Liver (tissue), 9 donors: ENCODE data around the gene UBL4B. TPM values are rescaled to one million over a fixed set of nuclear protein-coding genes. Genes with fewer than 3 reads are reported as not detected.

Experiments used
- DNase-seq: peaks from one replicate; pipeline ENCODE4 v3.0.0-alpha.2; 2017; ENCODE audit warnings: low spot score
- H3K27ac ChIP-seq, 2 donors: one replicate each; pipeline ENCODE4 v1.7.0; 2013; ENCODE audit warnings: inconsistent platforms in 2 of 2, low read length in 2 of 2, control low read depth in 1 of 2, low read depth in 1 of 2, mild to moderate bottlenecking in 1 of 2
- H3K27me3 ChIP-seq, 4 donors: one replicate each; pipeline versions ENCODE4 v1.6.1 to v1.7.0; 2013; ENCODE audit warnings: low read length in 3 of 4, inconsistent platforms in 1 of 4, mild to moderate bottlenecking in 1 of 4, moderate library complexity in 1 of 4; ENCODE audit not compliant: control insufficient read depth in 4 of 4, insufficient read depth in 4 of 4
- H3K36me3 ChIP-seq, 4 donors: one replicate each; pipeline versions ENCODE4 v1.6.1 to v1.7.0; 2013; ENCODE audit warnings: low read length in 3 of 4, mild to moderate bottlenecking in 3 of 4, low read depth in 1 of 4, moderate library complexity in 1 of 4; ENCODE audit not compliant: control insufficient read depth in 4 of 4, insufficient read depth in 3 of 4
- H3K4me1 ChIP-seq, 4 donors: one replicate each; pipeline versions ENCODE4 v1.6.1 to v1.7.0; 2013; ENCODE audit warnings: low read length in 3 of 4, mild to moderate bottlenecking in 3 of 4, moderate library complexity in 1 of 4; ENCODE audit not compliant: control insufficient read depth in 4 of 4, insufficient read depth in 4 of 4
- H3K4me3 ChIP-seq, 3 donors: one replicate each; pipeline versions ENCODE4 v1.6.1 to v1.7.0; 2013; ENCODE audit warnings: low read length in 3 of 3, control low read depth in 1 of 3, low read depth in 1 of 3, mild to moderate bottlenecking in 1 of 3
- H3K9ac ChIP-seq, 2 donors: one replicate each; pipeline ENCODE4 v1.7.0; 2013; ENCODE audit warnings: low read length in 2 of 2, mild to moderate bottlenecking in 2 of 2, moderate library complexity in 2 of 2, control low read depth in 1 of 2, low read depth in 1 of 2
- H3K9me3 ChIP-seq, 4 donors: one replicate each; pipeline versions ENCODE4 v1.6.1 to v1.7.0; 2013; ENCODE audit warnings: low read length in 3 of 4; ENCODE audit not compliant: control insufficient read depth in 4 of 4
- ATF3 ChIP-seq: IDR thresholded peaks from 2 replicates; pipeline ENCODE4 v1.6.1; 2016; ENCODE audit warnings: antibody characterized with exemption
- EGR1 ChIP-seq, 2 donors: IDR thresholded peaks; 2 replicates each; pipeline ENCODE4 v1.6.1; 2016 to 2018; ENCODE audit warnings: antibody characterized with exemption in 2 of 2, low read depth in 2 of 2
- FOXA2 ChIP-seq: IDR thresholded peaks from 2 replicates; pipeline ENCODE4 v1.6.1; 2016; ENCODE audit warnings: antibody characterized with exemption
- GABPA ChIP-seq, 2 donors: IDR thresholded peaks in 1 of 2; conservative IDR thresholded peaks in 1 of 2; 2 replicates each; pipeline ENCODE4 v1.6.1; 2016; ENCODE audit warnings: antibody characterized with exemption in 2 of 2, mild to moderate bottlenecking in 1 of 2, moderate library complexity in 1 of 2
- HNF4A ChIP-seq, 2 donors: conservative IDR thresholded peaks; 2 replicates each; pipeline ENCODE4 v1.6.1; 2016; ENCODE audit warnings: antibody characterized with exemption in 2 of 2, mild to moderate bottlenecking in 2 of 2
- HNF4G ChIP-seq: IDR thresholded peaks from 2 replicates; pipeline ENCODE4 v1.6.1; 2016; ENCODE audit warnings: antibody characterized with exemption
- JUND ChIP-seq, 2 donors: IDR thresholded peaks; 2 replicates each; pipeline ENCODE4 v1.6.1; 2016; ENCODE audit warnings: antibody characterized with exemption in 2 of 2
- MAX ChIP-seq: IDR thresholded peaks from 2 replicates; pipeline ENCODE4 v1.6.1; 2016; ENCODE audit warnings: antibody characterized with exemption
- NR2F2 ChIP-seq: IDR thresholded peaks from 2 replicates; pipeline ENCODE4 v1.6.1; 2016; ENCODE audit warnings: antibody characterized with exemption
- RXRA ChIP-seq, 2 donors: IDR thresholded peaks; 2 replicates each; pipeline ENCODE4 v1.6.1; 2017 to 2018; ENCODE audit warnings: antibody characterized with exemption in 2 of 2, mild to moderate bottlenecking in 1 of 2
- TAF1 ChIP-seq: conservative IDR thresholded peaks from 2 replicates; pipeline ENCODE4 v1.6.1; 2016; ENCODE audit warnings: antibody characterized with exemption, mild to moderate bottlenecking
- YY1 ChIP-seq: IDR thresholded peaks from 2 replicates; pipeline ENCODE4 v1.6.1; 2016; ENCODE audit warnings: antibody characterized with exemption, mild to moderate bottlenecking
- WGBS: extraction: QIAGEN DNeasy Blood & Tissue Kit; methylation state at CpG from one replicate; pipeline ENCODE4 v1.1.7; 2013; 5-methylcytosine and 5-hydroxymethylcytosine counted together
- polyA plus RNA-seq, 2 donors: library from polyadenylated mRNA; stranded (reverse) in 1 of 2; unstranded in 1 of 2; fragments of 200-250 nt in 1 of 2; fragments of >200 nt in 1 of 2; fragmentation: Nextera tagmentation in 1 of 2; extraction: Ambion mirVana in 1 of 2; gene quantifications; one replicate each; pipeline versions ENCODE4 v1.2.1 to v1.2.3, GENCODE V29; 2013 to 2015
- total RNA-seq, 2 donors: library from RNA; depleted of rRNA; stranded (reverse); fragments of >200 nt; gene quantifications; one replicate each; pipeline ENCODE4 v1.2.3, GENCODE V29; 2014
- TF ChIP-seq, protein P1 (sequence below): fragments of 150-350 bp; IDR thresholded peaks from 2 replicates; pipeline ENCODE4 v1.5.1; 2017; ENCODE audit warnings: improper control_type of control experiment, low read depth, low read length; ENCODE audit not compliant: missing input control
- TF ChIP-seq, protein P2 (sequence below): IDR thresholded peaks from 2 replicates; pipeline ENCODE4 v1.6.1; 2016; ENCODE audit warnings: antibody characterized with exemption, mild to moderate bottlenecking
- TF ChIP-seq, protein P3 (sequence below): IDR thresholded peaks from 2 replicates; pipeline ENCODE4 v1.6.1; 2016; ENCODE audit warnings: antibody characterized with exemption
- donor health status: healthy.
- donor health status: healthy.
- donor health status: healthy.
- donor health status: healthy.
- donor health status: healthy.

UBL4B gene
- total and polyA plus RNA-seq, 4 donors = not detected

GRCh38 chr1:110118636-110119396 is 6.6 kb downstream of the UBL4B start:
- H3K9me3 ChIP-seq = peaks cover 0 to 9% (median 2%) of the 10 kb centered on the region in 4 donors
- H3K4me1 ChIP-seq = no peaks in the 10 kb centered on the region
- H3K9ac ChIP-seq = no peak overlapping the region
- H3K36me3 ChIP-seq = no peaks in the 10 kb centered on the region
- H3K4me3 ChIP-seq = no peak overlapping the region
- WGBS = 78% methylated on average over 7 of the region's 7 CpGs
- H3K27ac ChIP-seq = no peak overlapping the region
- TF ChIP-seq FOXA2 (no peak), RXRA (IDR thresholded peaks at IDR 0.05) (no peak), TAF1 (no peak), GABPA (IDR thresholded peaks at IDR 0.05 in 1 of 2, conservative IDR thresholded peaks at IDR 0.05 in 1 of 2) (no peak), ATF3 (no peak), NR2F2 (no peak)
- TF ChIP-seq, protein P1, sequence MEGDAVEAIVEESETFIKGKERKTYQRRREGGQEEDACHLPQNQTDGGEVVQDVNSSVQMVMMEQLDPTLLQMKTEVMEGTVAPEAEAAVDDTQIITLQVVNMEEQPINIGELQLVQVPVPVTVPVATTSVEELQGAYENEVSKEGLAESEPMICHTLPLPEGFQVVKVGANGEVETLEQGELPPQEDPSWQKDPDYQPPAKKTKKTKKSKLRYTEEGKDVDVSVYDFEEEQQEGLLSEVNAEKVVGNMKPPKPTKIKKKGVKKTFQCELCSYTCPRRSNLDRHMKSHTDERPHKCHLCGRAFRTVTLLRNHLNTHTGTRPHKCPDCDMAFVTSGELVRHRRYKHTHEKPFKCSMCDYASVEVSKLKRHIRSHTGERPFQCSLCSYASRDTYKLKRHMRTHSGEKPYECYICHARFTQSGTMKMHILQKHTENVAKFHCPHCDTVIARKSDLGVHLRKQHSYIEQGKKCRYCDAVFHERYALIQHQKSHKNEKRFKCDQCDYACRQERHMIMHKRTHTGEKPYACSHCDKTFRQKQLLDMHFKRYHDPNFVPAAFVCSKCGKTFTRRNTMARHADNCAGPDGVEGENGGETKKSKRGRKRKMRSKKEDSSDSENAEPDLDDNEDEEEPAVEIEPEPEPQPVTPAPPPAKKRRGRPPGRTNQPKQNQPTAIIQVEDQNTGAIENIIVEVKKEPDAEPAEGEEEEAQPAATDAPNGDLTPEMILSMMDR = no peak
- H3K27me3 ChIP-seq = peaks cover 0 to 4% (median 0%) of the 10 kb centered on the region in 4 donors
- DNase-seq = no peak

DNA sequence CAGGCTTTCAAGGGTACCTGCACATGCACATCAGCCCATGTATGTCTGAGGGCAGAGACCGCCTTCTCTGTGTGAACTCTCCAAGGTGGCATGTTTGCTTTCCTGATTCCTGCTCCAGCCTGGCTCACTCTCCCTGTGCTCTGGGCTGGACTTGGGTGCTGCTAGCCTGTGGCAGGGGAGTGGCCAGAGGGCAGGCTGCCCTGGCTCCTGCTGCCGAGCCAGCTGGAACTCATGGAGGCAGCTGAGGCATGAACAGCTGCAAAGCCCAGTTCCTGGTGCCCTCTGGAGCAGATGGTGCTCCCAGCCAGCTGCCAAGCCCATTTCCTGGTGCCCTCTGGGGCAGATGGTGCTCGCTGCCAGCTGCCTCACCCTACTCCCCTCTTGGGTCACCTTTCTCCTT is 7.6 kb downstream of the UBL4B start:
- H3K4me1 ChIP-seq = no peaks in the 10 kb centered on the region
- no peak overlapping the region for H3K27ac ChIP-seq
- H3K9ac ChIP-seq = no peak overlapping the region
- no peak for TF ChIP-seq HNF4A (conservative IDR thresholded peaks at IDR 0.05)
- no peak for TF ChIP-seq FOXA2
- no peak for TF ChIP-seq HNF4G
- H3K4me3 ChIP-seq = no peak overlapping the region
- no peaks in the 10 kb centered on the region for H3K36me3 ChIP-seq
- WGBS = 79% methylated on average over 3 of the region's 3 CpGs
- DNase-seq = no peak
- H3K9me3 ChIP-seq = peaks cover 0 to 10% (median 2%) of the 10 kb centered on the region in 4 donors
- peaks cover 0 to 4% (median 0%) of the 10 kb centered on the region in 4 donors for H3K27me3 ChIP-seq

DNA sequence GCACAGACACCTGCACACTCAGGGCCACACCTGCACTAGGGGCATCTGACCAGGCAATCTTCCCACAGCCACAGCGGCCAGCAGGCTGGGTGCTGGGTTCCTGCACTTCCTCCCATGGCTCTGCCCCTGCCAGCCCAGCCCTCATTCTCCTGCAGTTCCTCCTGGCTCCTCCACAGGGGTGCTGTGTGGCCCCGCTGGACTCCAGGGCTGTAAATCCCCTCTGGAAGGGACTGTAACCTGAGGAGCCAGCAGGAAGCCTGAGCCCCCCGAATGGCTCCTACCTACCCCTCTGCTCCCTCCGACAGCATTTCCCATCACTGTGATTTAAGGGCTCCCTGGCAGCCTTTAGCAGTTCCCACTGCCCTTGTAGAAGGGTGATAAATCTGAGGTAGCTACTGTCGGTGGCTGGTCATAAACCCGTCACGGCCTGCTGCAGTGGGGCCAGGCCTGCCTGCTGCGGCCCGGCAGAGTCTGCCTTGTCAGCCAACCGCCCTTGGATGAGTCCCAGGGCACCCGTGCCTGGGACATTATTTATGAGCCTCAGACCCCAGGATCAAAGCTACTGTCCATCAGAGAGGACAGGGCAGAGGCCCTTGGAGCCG is 8.8 kb downstream of the UBL4B start:
- Histone ChIP-seq H3K27me3 (peaks cover 0 to 4% (median 0%) of the 10 kb centered on the region in 4 donors), H3K4me1 (no peaks in the 10 kb centered on the region), H3K9ac (no peak overlapping the region), H3K36me3 (no peaks in the 10 kb centered on the region), H3K9me3 (peaks cover 0 to 12% (median 5%) of the 10 kb centered on the region in 4 donors), H3K27ac (no peak overlapping the region), H3K4me3 (no peak overlapping the region)
- no peak for DNase-seq
- WGBS = 66% methylated on average over 12 of the region's 12 CpGs
- TF ChIP-seq FOXA2 = no peak
- TF ChIP-seq TAF1 = no peak
- TF ChIP-seq, protein P1 = no peak
- no peak for TF ChIP-seq EGR1 (IDR thresholded peaks at IDR 0.05; ENCODE audit: low read depth in 2 of 2)
- TF ChIP-seq, protein P2, sequence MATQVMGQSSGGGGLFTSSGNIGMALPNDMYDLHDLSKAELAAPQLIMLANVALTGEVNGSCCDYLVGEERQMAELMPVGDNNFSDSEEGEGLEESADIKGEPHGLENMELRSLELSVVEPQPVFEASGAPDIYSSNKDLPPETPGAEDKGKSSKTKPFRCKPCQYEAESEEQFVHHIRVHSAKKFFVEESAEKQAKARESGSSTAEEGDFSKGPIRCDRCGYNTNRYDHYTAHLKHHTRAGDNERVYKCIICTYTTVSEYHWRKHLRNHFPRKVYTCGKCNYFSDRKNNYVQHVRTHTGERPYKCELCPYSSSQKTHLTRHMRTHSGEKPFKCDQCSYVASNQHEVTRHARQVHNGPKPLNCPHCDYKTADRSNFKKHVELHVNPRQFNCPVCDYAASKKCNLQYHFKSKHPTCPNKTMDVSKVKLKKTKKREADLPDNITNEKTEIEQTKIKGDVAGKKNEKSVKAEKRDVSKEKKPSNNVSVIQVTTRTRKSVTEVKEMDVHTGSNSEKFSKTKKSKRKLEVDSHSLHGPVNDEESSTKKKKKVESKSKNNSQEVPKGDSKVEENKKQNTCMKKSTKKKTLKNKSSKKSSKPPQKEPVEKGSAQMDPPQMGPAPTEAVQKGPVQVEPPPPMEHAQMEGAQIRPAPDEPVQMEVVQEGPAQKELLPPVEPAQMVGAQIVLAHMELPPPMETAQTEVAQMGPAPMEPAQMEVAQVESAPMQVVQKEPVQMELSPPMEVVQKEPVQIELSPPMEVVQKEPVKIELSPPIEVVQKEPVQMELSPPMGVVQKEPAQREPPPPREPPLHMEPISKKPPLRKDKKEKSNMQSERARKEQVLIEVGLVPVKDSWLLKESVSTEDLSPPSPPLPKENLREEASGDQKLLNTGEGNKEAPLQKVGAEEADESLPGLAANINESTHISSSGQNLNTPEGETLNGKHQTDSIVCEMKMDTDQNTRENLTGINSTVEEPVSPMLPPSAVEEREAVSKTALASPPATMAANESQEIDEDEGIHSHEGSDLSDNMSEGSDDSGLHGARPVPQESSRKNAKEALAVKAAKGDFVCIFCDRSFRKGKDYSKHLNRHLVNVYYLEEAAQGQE = no peak
- TF ChIP-seq, protein P3, sequence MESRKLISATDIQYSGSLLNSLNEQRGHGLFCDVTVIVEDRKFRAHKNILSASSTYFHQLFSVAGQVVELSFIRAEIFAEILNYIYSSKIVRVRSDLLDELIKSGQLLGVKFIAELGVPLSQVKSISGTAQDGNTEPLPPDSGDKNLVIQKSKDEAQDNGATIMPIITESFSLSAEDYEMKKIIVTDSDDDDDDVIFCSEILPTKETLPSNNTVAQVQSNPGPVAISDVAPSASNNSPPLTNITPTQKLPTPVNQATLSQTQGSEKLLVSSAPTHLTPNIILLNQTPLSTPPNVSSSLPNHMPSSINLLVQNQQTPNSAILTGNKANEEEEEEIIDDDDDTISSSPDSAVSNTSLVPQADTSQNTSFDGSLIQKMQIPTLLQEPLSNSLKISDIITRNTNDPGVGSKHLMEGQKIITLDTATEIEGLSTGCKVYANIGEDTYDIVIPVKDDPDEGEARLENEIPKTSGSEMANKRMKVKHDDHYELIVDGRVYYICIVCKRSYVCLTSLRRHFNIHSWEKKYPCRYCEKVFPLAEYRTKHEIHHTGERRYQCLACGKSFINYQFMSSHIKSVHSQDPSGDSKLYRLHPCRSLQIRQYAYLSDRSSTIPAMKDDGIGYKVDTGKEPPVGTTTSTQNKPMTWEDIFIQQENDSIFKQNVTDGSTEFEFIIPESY = no peak
- TF ChIP-seq GABPA (IDR thresholded peaks at IDR 0.05 in 1 of 2, conservative IDR thresholded peaks at IDR 0.05 in 1 of 2) = no peak
- TF ChIP-seq MAX = no peak
- no peak for TF ChIP-seq JUND (IDR thresholded peaks at IDR 0.05)
- no peak for TF ChIP-seq YY1
